ENCODE data around the gene PTPRK.

DNA sequence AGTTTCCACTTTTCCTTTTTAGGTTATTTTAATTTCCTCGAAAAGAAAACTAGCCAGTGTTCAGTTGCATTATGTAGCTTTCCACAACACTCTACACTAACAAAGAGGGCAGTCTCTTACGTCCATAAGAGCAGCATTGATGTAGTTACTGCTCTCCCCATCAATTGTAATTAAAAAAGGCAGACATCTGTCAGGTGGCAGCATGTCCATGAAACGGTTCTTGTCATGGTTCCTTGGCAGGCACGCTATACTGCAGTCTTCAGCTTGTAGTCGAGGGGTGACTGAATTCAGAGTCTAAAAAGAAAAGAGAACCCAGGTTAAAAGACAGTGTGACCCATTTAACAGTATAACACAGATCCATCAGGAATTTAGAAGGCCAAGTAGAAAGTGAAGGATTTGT lies 539.4 kb downstream of the PTPRK start:
- TF ChIP-seq, protein P1, sequence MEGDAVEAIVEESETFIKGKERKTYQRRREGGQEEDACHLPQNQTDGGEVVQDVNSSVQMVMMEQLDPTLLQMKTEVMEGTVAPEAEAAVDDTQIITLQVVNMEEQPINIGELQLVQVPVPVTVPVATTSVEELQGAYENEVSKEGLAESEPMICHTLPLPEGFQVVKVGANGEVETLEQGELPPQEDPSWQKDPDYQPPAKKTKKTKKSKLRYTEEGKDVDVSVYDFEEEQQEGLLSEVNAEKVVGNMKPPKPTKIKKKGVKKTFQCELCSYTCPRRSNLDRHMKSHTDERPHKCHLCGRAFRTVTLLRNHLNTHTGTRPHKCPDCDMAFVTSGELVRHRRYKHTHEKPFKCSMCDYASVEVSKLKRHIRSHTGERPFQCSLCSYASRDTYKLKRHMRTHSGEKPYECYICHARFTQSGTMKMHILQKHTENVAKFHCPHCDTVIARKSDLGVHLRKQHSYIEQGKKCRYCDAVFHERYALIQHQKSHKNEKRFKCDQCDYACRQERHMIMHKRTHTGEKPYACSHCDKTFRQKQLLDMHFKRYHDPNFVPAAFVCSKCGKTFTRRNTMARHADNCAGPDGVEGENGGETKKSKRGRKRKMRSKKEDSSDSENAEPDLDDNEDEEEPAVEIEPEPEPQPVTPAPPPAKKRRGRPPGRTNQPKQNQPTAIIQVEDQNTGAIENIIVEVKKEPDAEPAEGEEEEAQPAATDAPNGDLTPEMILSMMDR (IDR thresholded peaks at IDR 0.05; ENCODE audit: low read length), result no peak
- TF ChIP-seq EZH2 (IDR thresholded peaks at IDR 0.05; ENCODE audit: borderline replicate concordance, low read length), result no peak
